ENCODE data around the gene TMTC2. TPM values are rescaled to one million over a fixed set of nuclear protein-coding genes. Genes with fewer than 3 reads are reported as not detected.
A peak's percentile ranks its signal among the peaks of the same experiment; 100 is the strongest.

The TMTC2 gene
- total RNA-seq, 1 experiment from 2014 or later = 1.7 TPM

GRCh38 chr12:82963956-82964355, 277.2 kb downstream of the TMTC2 start:
- intact Hi-C loops (cut with micrococcal nuclease) = no loop called here

GRCh38 chr12:82964446-82964845, 277.7 kb downstream of the TMTC2 start:
- no peaks in the 10 kb centered on the region for H3K9me3 Mint-ChIP-seq (ENCODE audit: unreplicated experiment)
- no peaks in the 10 kb centered on the region for H3K27me3 Mint-ChIP-seq (ENCODE audit: insufficient read depth, unreplicated experiment)
- H3K4me1 Mint-ChIP-seq (ENCODE audit: insufficient read depth, unreplicated experiment) = no peaks in the 10 kb centered on the region
- TF ChIP-seq CTCF (IDR thresholded peaks at IDR 0.05; ENCODE audit: unreplicated experiment) = no peak
- H3K36me3 Mint-ChIP-seq (ENCODE audit: insufficient read depth, unreplicated experiment) = no peaks in the 10 kb centered on the region
- no peak overlapping the region for H3K27ac Mint-ChIP-seq (ENCODE audit: low read depth, unreplicated experiment)
- BruUV-seq (replicated peaks) = no TSS peak
- peak; percentile 24 for DNase-seq (ENCODE audit: unreplicated experiment)
- ChIA-PET CTCF (interaction anchor here (0.6 to 1.2 kb wide), 3 partner anchors 487 to 859 kb away, joined by 3 to 4 read pairs (median 3); no protein-coding TSS in a partner anchor), POLR2A (no interaction called here)
- H3K4me3 Mint-ChIP-seq (ENCODE audit: unreplicated experiment) = no peak overlapping the region
- intact Hi-C loops (cut with micrococcal nuclease) = no loop called here

More at GRCh38 chr12:82963956-82964355, 277.2 kb downstream of the TMTC2 start:
- no peaks in the 10 kb centered on the region for H3K36me3 Mint-ChIP-seq (ENCODE audit: insufficient read depth, unreplicated experiment)
- H3K27ac Mint-ChIP-seq (ENCODE audit: low read depth, unreplicated experiment) = no peak overlapping the region
- H3K9me3 Mint-ChIP-seq (ENCODE audit: unreplicated experiment) = no peaks in the 10 kb centered on the region
- TF ChIP-seq CTCF (IDR thresholded peaks at IDR 0.05; ENCODE audit: unreplicated experiment) = no peak
- CTCF ChIA-PET = interaction anchor here (0.6 kb wide), 1 partner anchor 658 kb away, joined by 4 read pairs; no protein-coding TSS in a partner anchor
- H3K4me3 Mint-ChIP-seq (ENCODE audit: unreplicated experiment) = no peak overlapping the region
- DNase-seq (ENCODE audit: unreplicated experiment) = no peak
- no peaks in the 10 kb centered on the region for H3K27me3 Mint-ChIP-seq (ENCODE audit: insufficient read depth, unreplicated experiment)
- BruUV-seq (replicated peaks) = no TSS peak
- no peaks in the 10 kb centered on the region for H3K4me1 Mint-ChIP-seq (ENCODE audit: insufficient read depth, unreplicated experiment)
- POLR2A ChIA-PET = no interaction called here

- Mint-ChIP-seq H3K27me3 (ENCODE audit: insufficient read depth, unreplicated experiment) (no peaks in the 10 kb centered on the region), H3K36me3 (ENCODE audit: insufficient read depth, unreplicated experiment) (no peaks in the 10 kb centered on the region), H3K4me3 (ENCODE audit: unreplicated experiment) (no peak overlapping the region), H3K27ac (ENCODE audit: low read depth, unreplicated experiment) (no peak overlapping the region), H3K9me3 (ENCODE audit: unreplicated experiment) (no peaks in the 10 kb centered on the region), H3K4me1 (ENCODE audit: insufficient read depth, unreplicated experiment) (no peaks in the 10 kb centered on the region)
- CTCF ChIA-PET = interaction anchor here (0.7 to 1.5 kb wide), 3 partner anchors 69 to 1716 kb away, joined by 4 to 5 read pairs (median 4); no protein-coding TSS in a partner anchor
- no peak for TF ChIP-seq CTCF (IDR thresholded peaks at IDR 0.05; ENCODE audit: unreplicated experiment)
- no peak for DNase-seq (ENCODE audit: unreplicated experiment)
- intact Hi-C loops (cut with micrococcal nuclease) = no loop called here
- no TSS peak for BruUV-seq (replicated peaks)
- POLR2A ChIA-PET = no interaction called here
Measured at GRCh38 chr12:82966001-82966559, 279.4 kb downstream of the TMTC2 start.

- TF ChIP-seq CTCF (IDR thresholded peaks at IDR 0.05; ENCODE audit: unreplicated experiment) = no peak
- POLR2A ChIA-PET = no interaction called here
- Mint-ChIP-seq H3K36me3 (ENCODE audit: insufficient read depth, unreplicated experiment) (no peaks in the 10 kb centered on the region), H3K4me1 (ENCODE audit: insufficient read depth, unreplicated experiment) (no peaks in the 10 kb centered on the region), H3K27ac (ENCODE audit: low read depth, unreplicated experiment) (no peak overlapping the region), H3K27me3 (ENCODE audit: insufficient read depth, unreplicated experiment) (no peaks in the 10 kb centered on the region), H3K4me3 (ENCODE audit: unreplicated experiment) (no peak overlapping the region), H3K9me3 (ENCODE audit: unreplicated experiment) (no peaks in the 10 kb centered on the region)
- DNase-seq (ENCODE audit: unreplicated experiment) = no peak
- intact Hi-C loops (cut with micrococcal nuclease) = no loop called here
- BruUV-seq (replicated peaks) = no TSS peak
- CTCF ChIA-PET = no interaction called here
Measured at GRCh38 chr12:82968631-82969367, 282.1 kb downstream of the TMTC2 start.
